ENCODE results near the gene PCAT6. TPM values are rescaled to one million over a fixed set of nuclear protein-coding genes. Genes with fewer than 3 reads are reported as not detected.
A peak's percentile ranks its signal among the peaks of the same experiment; 100 is the strongest.

PCAT6 gene
- polyA plus RNA-seq, 2 of the 4 experiments (the other 2 are of a cell fraction): 2.3 to 2.4 TPM

DNA sequence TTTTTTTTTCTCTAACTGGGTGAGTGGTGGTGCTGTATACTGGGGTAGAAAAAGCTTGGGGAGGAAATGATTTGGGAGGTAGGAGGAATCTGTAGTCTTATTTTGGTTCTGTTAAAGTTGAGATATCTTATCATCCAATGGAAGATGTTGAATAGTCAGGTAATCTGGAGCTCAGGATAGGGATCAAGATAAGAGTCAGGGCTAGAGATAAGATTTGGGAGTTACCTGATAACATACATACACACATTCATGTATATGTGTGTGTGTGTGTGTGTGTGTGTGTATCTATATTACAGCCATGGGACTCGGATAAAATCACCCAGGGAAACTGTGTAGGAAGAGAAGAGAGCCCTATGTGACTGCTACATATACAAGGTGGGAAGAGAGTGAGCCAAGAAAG lies 8.1 kb downstream of the PCAT6 start (continued):
- TF ChIP-seq, protein P1, sequence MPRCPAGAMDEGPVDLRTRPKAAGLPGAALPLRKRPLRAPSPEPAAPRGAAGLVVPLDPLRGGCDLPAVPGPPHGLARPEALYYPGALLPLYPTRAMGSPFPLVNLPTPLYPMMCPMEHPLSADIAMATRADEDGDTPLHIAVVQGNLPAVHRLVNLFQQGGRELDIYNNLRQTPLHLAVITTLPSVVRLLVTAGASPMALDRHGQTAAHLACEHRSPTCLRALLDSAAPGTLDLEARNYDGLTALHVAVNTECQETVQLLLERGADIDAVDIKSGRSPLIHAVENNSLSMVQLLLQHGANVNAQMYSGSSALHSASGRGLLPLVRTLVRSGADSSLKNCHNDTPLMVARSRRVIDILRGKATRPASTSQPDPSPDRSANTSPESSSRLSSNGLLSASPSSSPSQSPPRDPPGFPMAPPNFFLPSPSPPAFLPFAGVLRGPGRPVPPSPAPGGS (IDR thresholded peaks at IDR 0.05): no peak
- no peak for TF ChIP-seq TP53 (CRISPR knock-in tag; IDR thresholded peaks at IDR 0.05)

DNA sequence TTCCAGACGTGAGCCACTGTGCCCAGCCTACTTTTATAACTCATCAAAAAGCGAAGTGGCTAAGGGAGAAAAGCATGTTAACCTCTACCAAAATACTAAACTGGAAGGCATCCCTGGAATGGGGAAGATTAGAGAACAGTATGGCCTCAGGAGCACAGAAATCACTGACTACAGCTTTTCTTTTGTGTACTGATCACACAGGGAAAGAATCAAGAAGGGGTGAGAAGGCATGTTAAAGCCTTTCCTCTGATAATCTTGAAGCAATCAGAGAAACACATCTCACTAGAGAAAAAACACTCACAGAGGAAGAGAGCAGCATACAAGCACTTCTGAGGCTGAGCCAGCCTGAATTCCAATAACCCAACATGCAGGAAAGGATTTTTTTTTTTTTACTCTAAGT lies 10.7 kb downstream of the PCAT6 start:
- POLR2A ChIA-PET: no interaction called here
- CTCF ChIA-PET: interaction anchor here (0.9 kb wide), 1 partner anchor 651 kb away, joined by 3 read pairs; no protein-coding TSS in a partner anchor

GRCh38 chr1:202825748-202826147 lies 15.0 kb downstream of the PCAT6 start:
- H3K4me3 ChIP-seq: no peak overlapping the region
- H3K4me1 ChIP-seq: peaks cover 4% of the 10 kb centered on the region; the same call in 2 of the 3 replicates
- no peak overlapping the region for H3K27ac ChIP-seq
- ATAC-seq (0 out of 6 replicates have a peak, but pooled peaks of 1 of the 2 experiments have one; percentile 39), FAIRE-seq (no peak), DNase-seq (ENCODE audit: low read depth in 1 of 2, low spot score in 1 of 2) (no peak)
- CTCF ChIA-PET: interaction anchor here (0.7 to 2.3 kb wide), 4 partner anchors 9 to 103 kb away, joined by 3 to 5 read pairs (median 4); partner anchors contain the start of gene PCAT6
- WGBS (ENCODE audit: missing lambda C conversion rate): 78% methylated on average over 7 of the region's 7 CpGs
- TF ChIP-seq POLR2A (IDR thresholded peaks at IDR 0.05; ENCODE audit: low read length): no peak
- no peak for TF ChIP-seq CHD2 (IDR thresholded peaks at IDR 0.05; ENCODE audit: low read length, partially characterized antibody)
- TF ChIP-seq KDM5A (IDR thresholded peaks at IDR 0.05): no peak
- TF ChIP-seq FOSB (CRISPR knock-in tag; IDR thresholded peaks at IDR 0.05): no peak
- no peak for TF ChIP-seq ZFP36 (IDR thresholded peaks at IDR 0.05; ENCODE audit: borderline replicate concordance, partially characterized antibody)
- no peak for TF ChIP-seq SMC3 (IDR thresholded peaks at IDR 0.05)
- TF ChIP-seq, protein P2, sequence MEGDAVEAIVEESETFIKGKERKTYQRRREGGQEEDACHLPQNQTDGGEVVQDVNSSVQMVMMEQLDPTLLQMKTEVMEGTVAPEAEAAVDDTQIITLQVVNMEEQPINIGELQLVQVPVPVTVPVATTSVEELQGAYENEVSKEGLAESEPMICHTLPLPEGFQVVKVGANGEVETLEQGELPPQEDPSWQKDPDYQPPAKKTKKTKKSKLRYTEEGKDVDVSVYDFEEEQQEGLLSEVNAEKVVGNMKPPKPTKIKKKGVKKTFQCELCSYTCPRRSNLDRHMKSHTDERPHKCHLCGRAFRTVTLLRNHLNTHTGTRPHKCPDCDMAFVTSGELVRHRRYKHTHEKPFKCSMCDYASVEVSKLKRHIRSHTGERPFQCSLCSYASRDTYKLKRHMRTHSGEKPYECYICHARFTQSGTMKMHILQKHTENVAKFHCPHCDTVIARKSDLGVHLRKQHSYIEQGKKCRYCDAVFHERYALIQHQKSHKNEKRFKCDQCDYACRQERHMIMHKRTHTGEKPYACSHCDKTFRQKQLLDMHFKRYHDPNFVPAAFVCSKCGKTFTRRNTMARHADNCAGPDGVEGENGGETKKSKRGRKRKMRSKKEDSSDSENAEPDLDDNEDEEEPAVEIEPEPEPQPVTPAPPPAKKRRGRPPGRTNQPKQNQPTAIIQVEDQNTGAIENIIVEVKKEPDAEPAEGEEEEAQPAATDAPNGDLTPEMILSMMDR (IDR thresholded peaks at IDR 0.05): no peak
- no peaks in the 10 kb centered on the region for H3K9me3 ChIP-seq
- H3K4me2 ChIP-seq: no peak overlapping the region
- POLR2A ChIA-PET: no interaction called here

More for the DNA sequence above, 10.7 kb downstream of the PCAT6 start:
- Histone ChIP-seq H3K4me2 (no peak overlapping the region), H3K4me3 (no peak overlapping the region), H3K27ac (no peak overlapping the region), H3K4me1 (peaks cover 4% of the 10 kb centered on the region; the same call in 2 of the 3 replicates), H3K9me3 (no peaks in the 10 kb centered on the region)
- TF ChIP-seq REST (IDR thresholded peaks at IDR 0.05) (no peak), HES2 (IDR thresholded peaks at IDR 0.05) (no peak), JUN (IDR thresholded peaks at IDR 0.05) (no peak), ATOH8 (CRISPR knock-in tag; IDR thresholded peaks at IDR 0.05; ENCODE audit: low read depth) (no peak), CEBPB (IDR thresholded peaks at IDR 0.05) (no peak), E2F6 (IDR thresholded peaks at IDR 0.05; ENCODE audit: borderline replicate concordance, low read depth) (no peak), HDAC2 (IDR thresholded peaks at IDR 0.05) (no peak), KDM1A (IDR thresholded peaks at IDR 0.05; ENCODE audit: low read depth) (no peak), KDM5A (IDR thresholded peaks at IDR 0.05) (no peak)
- 32% methylated on average over 2 of the region's 2 CpGs for WGBS (ENCODE audit: missing lambda C conversion rate)
- ATAC-seq (no peak; a peak in 1 of 6 replicates), DNase-seq (ENCODE audit: low read depth in 1 of 2, low spot score in 1 of 2) (no peak), FAIRE-seq (no peak)
